HG02852 (cell line): Measurements from ENCODE around the gene FER.

ENCODE experiments used
- ATAC-seq: cut with Tn5 transposase; IDR thresholded peaks from one replicate; pipeline ENCODE4 v1.9.1; 2021; ENCODE audit warnings: mild to moderate bottlenecking, moderate library complexity; ENCODE audit not compliant: unreplicated experiment

Gene FER

DNA sequence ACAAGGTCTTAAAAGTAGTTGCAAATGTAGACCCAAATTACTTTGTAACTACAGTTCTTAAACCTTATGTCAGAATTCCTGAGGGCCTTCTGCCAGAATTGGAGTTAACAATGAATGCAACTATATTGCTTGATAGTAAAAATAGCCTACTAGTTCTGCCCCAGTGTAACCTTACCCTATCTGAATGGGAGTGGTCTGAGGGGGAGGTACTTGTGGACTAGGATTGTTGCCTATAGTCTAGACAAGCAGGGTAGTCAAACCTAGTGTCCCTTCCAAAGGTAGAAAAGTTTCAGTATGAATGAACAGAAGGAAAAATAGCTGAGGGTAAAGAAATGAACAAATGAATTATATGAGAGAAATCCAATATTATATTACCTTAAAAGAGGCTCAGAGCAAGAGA, 419.9 kb downstream of the FER start:
- ATAC-seq = no peak

GRCh38 chr5:109168151-109168550, 420.5 kb downstream of the FER start:
- no peak for ATAC-seq

- ATAC-seq = no peak
These were observed 423.1 kb downstream of the FER start for GRCh38 chr5:109170629-109171350.

GRCh38 chr5:109171437-109172073, 423.9 kb downstream of the FER start:
- ATAC-seq = peak; percentile 75

GRCh38 chr5:109173036-109173794, 425.5 kb downstream of the FER start:
- no peak for ATAC-seq

GRCh38 chr5:109177227-109177626, 429.5 kb downstream of the FER start:
- ATAC-seq = no peak

DNA sequence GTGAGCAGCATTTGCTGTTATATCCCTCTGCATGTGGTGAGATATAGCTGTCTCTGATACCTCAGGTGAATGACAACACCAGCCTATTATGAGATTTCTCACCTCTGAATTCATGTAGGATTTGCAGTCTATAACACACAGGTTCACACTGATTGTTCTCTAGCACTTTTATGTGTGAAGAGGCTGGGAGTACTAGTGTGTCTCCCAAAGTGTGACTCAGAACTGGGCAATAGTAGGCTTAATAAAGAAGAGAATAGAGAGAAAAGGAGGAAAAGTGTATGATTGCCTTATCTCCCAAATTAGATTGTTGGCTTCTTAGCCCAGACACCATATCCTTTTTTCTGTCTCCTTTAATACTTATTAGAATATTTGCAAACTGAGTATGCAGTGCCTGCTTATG, 430.1 kb downstream of the FER start:
- ATAC-seq = no peak

DNA sequence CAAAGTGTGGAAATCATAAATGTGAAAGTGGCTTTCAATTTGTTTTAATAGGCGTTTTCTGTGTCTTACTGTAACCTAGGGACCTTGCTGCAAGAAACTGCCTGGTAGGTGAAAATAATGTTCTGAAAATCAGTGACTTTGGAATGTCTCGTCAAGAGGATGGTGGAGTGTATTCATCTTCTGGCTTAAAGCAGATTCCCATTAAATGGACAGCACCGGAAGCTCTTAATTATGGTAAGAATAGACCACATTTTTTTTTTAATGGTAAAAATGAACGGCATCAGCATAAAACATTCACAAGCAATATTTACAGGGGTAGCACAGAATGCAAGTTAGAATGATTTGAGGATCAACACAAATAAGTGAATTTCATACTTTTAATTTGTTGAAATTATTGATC, 433.0 kb downstream of the FER start:
- no peak for ATAC-seq

DNA sequence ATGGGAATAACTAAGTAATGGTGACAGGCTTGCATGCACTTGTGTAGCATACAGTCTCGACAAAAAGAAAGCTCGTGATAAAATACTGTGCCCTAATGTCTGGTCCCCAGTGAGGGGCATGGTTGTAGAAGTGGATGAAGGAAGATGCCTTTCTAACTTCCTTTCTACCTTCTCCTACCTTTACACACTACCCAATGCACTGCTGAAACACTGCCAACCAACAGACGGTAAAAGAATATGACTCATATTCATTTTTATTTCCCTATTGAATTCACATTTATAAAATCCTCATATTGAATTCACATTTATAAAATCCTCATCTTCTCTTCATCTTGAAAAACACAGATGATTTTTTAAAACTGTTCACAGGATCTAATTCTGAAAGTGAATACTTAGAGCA, 439.1 kb downstream of the FER start:
- ATAC-seq = no peak

DNA sequence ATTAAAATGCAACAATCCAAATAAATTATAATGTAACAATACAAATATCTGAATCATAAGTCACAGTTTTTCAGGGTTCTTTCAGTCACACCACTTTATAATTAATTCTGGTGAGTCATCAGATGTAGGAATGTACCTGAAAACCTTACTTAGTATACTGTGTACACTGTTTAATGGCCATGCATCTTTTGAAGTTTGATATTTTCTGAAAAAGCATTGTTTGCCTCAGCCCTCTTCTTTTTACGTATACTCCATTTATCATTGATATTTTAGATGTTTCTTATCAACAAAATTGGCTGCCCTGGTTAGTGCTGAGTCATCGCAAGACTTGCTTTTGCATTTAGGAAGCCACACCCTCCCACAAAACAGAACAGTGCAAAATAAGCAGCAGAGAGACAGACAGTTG, 443.5 kb downstream of the FER start:
- peak; percentile 83 for ATAC-seq

DNA sequence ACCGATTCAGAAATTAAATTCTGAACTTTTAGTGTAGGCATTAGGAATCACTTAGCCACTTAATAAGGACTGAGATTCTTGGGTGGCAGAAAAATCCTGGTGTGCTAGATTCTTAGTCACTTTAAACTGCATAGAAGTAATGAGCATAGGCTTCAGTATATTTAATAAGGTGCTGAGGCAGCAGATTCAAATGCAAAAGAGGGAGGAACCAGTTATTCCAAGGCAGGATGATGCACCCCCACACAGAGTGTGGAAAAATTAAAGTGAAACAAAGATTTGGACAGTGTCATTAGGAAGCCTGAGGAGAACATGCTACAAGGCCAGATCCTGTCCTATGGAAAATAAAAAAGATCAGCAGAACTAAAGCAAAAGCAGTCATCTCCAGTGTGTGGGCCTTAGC, 444.3 kb downstream of the FER start:
- no peak for ATAC-seq

DNA sequence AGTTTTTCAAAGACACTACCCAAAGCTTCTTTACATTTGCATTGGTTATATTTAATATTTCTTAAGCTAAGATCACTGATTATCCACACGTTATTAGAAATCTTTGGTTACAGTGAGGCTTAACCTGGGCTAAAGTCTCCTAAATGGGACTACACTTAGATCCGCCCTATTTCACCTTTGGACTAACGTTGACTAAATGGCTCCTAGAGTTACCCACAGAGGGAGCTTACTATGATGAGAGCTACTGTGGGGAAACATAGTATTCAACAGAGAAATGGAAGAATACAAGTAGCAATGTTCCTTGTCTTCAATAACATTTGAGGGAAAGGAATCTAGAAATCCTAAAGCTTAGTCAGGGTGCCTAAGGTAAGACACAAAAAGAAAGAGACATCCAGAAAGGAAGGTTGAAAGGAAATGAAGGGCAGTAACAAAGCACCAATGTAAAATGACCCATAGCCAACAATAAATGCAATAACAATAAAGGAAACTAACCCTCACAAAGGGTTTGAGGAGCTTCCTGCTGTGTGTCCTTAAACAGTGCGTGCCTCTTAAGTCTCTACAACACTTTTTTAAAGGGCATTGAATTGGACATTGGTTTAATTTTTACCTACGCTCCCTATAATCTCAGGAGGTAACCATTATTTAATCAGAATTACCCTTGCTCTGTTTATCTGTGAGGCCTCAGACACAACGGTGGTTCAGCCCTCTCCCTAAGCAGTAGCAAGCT, 445.0 kb downstream of the FER start:
- no peak for ATAC-seq

DNA sequence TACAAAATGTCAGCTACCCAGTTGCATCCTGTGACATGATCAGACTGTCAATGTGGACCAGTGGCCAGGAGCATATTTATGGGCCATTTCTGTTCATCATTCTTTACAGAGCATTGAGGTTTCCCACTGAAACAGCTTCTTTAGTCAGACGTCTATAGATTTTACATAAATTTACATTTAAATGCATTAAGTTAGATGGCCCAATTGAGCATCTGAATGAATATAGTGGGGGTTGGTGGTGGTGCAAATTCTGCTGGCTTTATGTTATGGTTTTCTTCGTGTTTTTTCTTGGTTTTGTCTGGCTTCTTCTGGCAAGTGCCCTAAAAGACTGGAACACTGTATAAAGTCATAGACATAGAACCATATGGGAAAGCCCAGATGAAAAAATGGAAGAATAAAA, 448.0 kb downstream of the FER start:
- ATAC-seq = no peak

DNA sequence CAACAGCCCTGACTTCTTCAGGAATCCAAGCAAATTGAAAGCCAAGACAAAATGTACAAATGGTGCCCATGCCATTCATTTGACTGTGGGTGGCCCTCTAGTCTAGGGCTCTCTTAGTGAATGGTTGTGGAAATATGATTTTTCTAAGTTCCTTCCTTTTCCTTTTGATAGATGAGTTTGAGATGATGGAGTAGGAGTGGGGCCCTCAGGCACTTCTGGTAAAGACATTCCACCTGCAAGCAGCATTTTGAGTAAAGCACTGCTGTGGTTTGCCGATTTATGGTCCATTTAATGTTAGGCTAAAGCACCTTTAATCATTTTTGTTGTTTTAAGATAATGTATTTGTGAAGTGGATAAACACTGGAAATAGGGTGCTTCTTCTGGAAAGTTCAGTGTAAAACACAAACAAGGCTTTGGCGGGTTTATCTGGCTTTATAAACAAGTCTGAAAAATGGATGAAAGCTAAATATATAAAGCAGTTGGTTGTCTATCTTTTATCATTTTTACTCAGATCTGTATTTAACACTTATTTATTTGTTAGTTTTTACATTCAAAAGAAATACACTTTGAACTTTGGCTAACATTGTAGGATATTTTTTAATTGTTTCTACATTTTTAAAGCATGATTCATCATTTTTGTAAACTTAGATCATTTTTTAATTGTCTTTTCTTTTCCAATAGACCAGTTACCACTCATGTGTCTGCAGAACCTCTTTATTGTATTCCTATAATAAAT, 448.6 kb downstream of the FER start:
- no peak for ATAC-seq

DNA sequence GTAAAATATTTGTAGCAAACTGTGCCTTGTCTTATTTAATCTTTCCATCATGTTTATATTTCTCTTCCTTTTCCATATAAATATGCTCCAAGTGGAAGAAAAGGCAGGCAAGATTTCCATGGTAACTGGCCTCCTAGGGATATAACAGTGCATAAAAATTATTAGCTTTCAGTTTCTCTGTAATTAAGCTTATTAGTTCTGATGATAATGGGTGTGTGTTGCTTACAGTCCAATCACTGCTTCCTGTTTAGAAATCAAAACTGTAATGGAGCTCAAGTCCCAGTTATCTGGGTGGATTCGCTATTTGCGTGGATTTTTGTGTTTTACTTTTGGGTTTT, 449.1 kb downstream of the FER start:
- no peak for ATAC-seq

DNA sequence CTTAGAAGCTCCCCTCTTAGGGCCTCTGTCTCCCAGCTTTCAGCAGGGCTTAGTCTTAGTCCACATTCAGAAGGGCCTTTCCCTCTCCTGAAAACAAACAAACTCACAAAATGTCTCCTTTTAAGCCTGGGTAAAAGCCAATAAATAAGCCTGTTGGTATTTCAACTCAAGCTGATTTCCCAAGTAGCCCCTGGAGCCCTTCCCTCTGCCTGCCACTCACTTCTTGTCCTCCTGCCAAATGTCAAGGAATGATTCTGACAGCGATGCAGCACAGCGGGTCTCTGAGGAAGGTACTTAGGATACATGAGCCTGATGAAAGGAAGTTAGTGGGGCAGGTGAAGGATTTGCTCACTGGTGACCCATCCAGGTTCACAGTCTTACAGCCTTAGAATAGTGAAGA, 451.6 kb downstream of the FER start:
- ATAC-seq = no peak

DNA sequence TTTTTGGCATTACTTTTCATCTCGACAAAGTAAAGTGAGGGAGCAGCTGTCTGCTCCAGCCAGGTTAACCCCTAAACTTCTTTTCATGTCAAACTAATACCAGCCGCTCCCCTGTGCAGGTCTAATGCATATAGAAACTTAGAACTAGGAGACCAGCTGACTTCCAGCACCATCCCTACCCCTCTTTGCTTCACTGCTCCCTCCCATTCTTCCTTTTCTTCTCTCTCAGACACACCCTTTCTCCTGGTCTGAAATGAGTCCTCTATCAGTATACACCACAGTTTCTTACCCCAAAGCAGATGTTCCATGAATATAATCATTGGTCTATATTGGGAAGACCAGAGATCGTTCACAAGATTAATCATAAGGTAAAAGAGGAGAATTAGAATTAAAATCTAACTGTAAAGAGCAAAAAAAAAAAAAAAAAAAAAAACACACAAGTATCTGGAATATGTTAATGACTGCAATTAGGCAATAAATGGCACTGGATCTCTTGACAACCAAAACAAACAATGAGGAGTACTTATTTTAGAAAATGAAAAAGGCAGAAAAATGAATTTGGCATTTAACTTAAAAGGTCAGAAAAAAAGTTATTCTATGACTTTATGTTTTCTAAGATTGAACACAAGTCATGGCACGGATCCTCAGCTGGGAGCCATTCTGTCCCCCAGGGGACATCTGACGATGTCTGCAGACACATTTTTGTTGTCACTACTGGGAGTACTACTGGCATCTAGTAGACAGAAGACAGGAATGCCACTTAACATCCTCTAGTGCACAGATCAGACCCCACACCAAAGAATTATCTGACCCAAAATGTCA, 452.3 kb downstream of the FER start:
- ATAC-seq = no peak

DNA sequence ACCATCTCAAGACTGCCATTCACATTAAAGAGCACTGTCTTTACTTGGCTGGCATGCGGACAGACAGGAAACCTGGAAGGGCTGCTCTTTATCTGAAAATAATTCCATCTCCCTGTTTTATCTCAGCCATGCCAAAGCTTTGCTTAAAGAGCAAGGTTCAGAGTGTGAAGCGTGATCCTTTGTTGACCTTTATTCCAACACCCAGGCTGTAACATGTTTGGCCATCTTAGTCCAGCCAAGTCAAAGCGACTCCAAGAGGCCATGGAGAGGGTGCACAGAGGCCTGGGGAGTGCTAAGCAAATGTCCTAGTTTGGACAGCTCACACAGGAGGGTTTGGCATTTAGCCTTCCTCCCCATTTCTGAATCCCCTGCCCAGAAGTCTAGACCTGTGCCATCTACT, 467.3 kb downstream of the FER start:
- ATAC-seq = no peak

DNA sequence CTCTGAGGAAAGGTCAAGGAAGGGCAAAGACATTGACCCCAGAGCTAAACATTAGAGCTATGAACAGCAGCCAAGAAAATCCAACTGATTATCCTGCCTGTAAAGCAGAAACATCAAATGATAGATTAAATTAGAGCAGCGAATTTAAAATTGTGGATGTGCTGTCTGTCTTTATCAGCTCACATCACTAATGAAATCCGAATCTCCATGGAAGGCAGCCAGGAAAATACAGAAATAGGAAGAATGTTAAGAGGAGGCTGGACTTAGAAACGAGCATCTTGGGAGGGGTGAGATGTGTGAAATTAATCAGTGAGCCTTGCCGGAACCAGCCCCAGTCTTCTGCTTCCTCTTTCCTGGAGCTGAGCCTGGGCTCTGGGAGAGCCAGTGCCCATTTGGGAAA, 471.1 kb downstream of the FER start:
- ATAC-seq = no peak

GRCh38 chr5:109223531-109223930, 475.8 kb downstream of the FER start:
- ATAC-seq = no peak
